ENCODE data around the gene ACTL8. TPM values are rescaled to one million over a fixed set of nuclear protein-coding genes. Genes with fewer than 3 reads are reported as not detected.

ACTL8 gene
- total and polyA plus RNA-seq, 2 donors (not counting 1 experiment from before 2014, with no cell fraction given): 0.15 TPM; not detected in 1

DNA sequence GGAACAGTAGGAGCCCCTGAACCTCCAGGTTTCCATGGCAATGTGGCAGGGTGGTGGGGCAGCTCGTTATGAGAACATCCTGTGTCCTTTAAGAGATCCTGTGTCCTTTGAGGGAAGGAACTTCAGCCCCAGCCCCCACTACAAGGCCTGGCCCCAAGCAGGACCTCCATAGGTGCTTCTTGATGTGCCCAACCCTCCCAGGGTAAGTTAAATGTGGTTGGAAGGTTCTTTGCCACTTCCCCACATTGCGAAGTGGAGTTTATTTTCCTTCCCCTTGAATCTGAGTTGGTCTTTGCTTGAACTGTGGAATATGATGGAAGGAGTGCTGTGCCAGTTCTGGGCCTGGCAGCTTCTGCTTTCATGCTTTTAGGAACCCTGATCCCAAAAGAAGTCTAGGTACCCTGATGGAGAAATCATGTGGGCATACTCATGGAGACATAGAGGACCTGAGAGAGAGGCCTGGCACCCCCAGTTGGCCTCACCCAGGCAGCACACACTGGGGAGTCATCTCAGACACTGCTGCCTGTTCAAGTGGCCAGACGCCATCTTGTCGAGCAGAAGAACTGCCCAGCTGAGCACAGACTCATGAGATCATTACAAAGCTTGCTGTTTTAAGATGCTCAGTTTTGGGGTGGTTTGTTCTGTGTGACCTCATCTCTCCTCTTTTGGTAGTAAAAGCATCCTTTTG is 44.1 kb upstream of the ACTL8 start:
- no peaks in the 10 kb centered on the region for H3K27me3 ChIP-seq (ENCODE audit: control insufficient read depth, insufficient read depth, low read length)
- H3K36me3 ChIP-seq (ENCODE audit: control insufficient read depth, insufficient read depth, low read length): no peaks in the 10 kb centered on the region
- no peaks in the 10 kb centered on the region for H3K9me3 ChIP-seq (ENCODE audit: control insufficient read depth, insufficient read depth, low read depth, low read length)
- TF ChIP-seq, protein P1, sequence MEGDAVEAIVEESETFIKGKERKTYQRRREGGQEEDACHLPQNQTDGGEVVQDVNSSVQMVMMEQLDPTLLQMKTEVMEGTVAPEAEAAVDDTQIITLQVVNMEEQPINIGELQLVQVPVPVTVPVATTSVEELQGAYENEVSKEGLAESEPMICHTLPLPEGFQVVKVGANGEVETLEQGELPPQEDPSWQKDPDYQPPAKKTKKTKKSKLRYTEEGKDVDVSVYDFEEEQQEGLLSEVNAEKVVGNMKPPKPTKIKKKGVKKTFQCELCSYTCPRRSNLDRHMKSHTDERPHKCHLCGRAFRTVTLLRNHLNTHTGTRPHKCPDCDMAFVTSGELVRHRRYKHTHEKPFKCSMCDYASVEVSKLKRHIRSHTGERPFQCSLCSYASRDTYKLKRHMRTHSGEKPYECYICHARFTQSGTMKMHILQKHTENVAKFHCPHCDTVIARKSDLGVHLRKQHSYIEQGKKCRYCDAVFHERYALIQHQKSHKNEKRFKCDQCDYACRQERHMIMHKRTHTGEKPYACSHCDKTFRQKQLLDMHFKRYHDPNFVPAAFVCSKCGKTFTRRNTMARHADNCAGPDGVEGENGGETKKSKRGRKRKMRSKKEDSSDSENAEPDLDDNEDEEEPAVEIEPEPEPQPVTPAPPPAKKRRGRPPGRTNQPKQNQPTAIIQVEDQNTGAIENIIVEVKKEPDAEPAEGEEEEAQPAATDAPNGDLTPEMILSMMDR (conservative IDR thresholded peaks at IDR 0.05 in 1 of 2, IDR thresholded peaks at IDR 0.05 in 1 of 2; ENCODE audit: low read depth in 1 of 2, low read length in 2 of 2): no peak
- TF ChIP-seq EZH2 (IDR thresholded peaks at IDR 0.05; ENCODE audit: low read length, missing control alignments): no peak
- no peak overlapping the region for H2AFZ ChIP-seq (ENCODE audit: low read length)
- H4K20me1 ChIP-seq (ENCODE audit: control insufficient read depth, extremely low read depth, insufficient read depth, low read length): no peaks in the 10 kb centered on the region
- no peak overlapping the region for H3K27ac ChIP-seq (ENCODE audit: insufficient read depth, low read length)
- no peak for DNase-seq (ENCODE audit: low read depth in 2 of 2)
- no peak overlapping the region for H3K4me3 ChIP-seq (replicated peaks in 1 of 4; ENCODE audit: control extremely low read depth in 1 of 4, insufficient read depth in 1 of 4, low read depth in 3 of 4, low read length in 4 of 4)
- no peaks in the 10 kb centered on the region for H3K4me1 ChIP-seq (ENCODE audit: control insufficient read depth, extremely low read depth, insufficient read depth, low read length)
- H3K9ac ChIP-seq (ENCODE audit: insufficient read depth, low read length): no peak overlapping the region
- H3K4me2 ChIP-seq (ENCODE audit: extremely low read depth, insufficient read depth, low read length): no peak overlapping the region
- no peaks in the 10 kb centered on the region for H3K79me2 ChIP-seq (ENCODE audit: control insufficient read depth, insufficient read depth, low read length)

DNA sequence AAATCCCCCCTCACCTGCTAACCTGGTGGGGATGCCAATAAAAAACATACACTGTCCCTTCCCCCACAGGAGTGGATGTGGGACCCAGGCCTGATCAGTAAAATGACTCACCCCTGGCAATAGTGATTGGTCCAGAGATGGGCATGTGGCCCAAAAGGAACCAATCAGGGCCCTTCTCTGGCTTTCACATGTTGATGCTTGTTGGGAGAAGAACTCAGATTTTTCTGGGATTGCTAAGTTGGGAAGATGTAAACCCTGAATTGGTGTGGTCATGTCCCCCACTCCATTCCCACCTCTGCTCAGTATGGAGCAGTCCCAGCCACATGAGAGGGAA is 43.6 kb upstream of the ACTL8 start:
- Histone ChIP-seq H3K4me2 (ENCODE audit: extremely low read depth, insufficient read depth, low read length) (no peak overlapping the region), H3K36me3 (ENCODE audit: control insufficient read depth, insufficient read depth, low read length) (no peaks in the 10 kb centered on the region), H2AFZ (ENCODE audit: low read length) (no peak overlapping the region), H3K79me2 (ENCODE audit: control insufficient read depth, insufficient read depth, low read length) (no peaks in the 10 kb centered on the region), H3K9ac (ENCODE audit: insufficient read depth, low read length) (no peak overlapping the region), H3K4me3 (replicated peaks in 1 of 4; ENCODE audit: control extremely low read depth in 1 of 4, insufficient read depth in 1 of 4, low read depth in 3 of 4, low read length in 4 of 4) (no peak overlapping the region), H3K9me3 (ENCODE audit: control insufficient read depth, insufficient read depth, low read depth, low read length) (no peaks in the 10 kb centered on the region), H3K27me3 (ENCODE audit: control insufficient read depth, insufficient read depth, low read length) (no peaks in the 10 kb centered on the region), H3K4me1 (ENCODE audit: control insufficient read depth, extremely low read depth, insufficient read depth, low read length) (no peaks in the 10 kb centered on the region), H3K27ac (ENCODE audit: insufficient read depth, low read length) (no peak overlapping the region), H4K20me1 (ENCODE audit: control insufficient read depth, extremely low read depth, insufficient read depth, low read length) (no peaks in the 10 kb centered on the region)
- DNase-seq (ENCODE audit: low read depth in 2 of 2): no peak
- TF ChIP-seq, protein P1 (conservative IDR thresholded peaks at IDR 0.05 in 1 of 2, IDR thresholded peaks at IDR 0.05 in 1 of 2; ENCODE audit: low read depth in 1 of 2, low read length in 2 of 2): no peak
- TF ChIP-seq EZH2 (IDR thresholded peaks at IDR 0.05; ENCODE audit: low read length, missing control alignments): no peak

DNA sequence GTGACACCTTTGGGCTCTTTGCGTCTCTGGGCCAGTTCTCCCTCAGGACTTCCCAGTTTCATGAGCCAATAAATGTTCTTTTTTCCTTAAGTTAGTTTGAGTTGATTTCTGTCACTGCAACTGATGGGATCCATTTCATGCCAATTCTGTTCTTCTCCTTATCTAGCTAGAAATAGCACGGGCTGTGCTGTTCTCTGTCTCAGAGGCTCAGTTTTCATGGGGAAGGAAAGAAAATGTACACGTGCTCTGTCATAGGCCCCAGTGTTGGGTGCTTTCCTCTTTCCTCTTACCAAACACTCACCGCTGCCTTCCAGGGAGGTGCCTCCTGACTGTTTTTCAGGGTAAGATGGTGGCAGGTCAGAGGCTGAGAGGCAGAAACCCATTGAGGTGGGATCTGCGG is 43.2 kb upstream of the ACTL8 start:
- Histone ChIP-seq H3K27ac (ENCODE audit: insufficient read depth, low read length) (no peak overlapping the region), H4K20me1 (ENCODE audit: control insufficient read depth, extremely low read depth, insufficient read depth, low read length) (no peaks in the 10 kb centered on the region), H3K4me2 (ENCODE audit: extremely low read depth, insufficient read depth, low read length) (no peak overlapping the region), H3K9ac (ENCODE audit: insufficient read depth, low read length) (no peak overlapping the region), H3K27me3 (ENCODE audit: control insufficient read depth, insufficient read depth, low read length) (no peaks in the 10 kb centered on the region), H3K9me3 (ENCODE audit: control insufficient read depth, insufficient read depth, low read depth, low read length) (no peaks in the 10 kb centered on the region), H3K4me3 (replicated peaks in 1 of 4; ENCODE audit: control extremely low read depth in 1 of 4, insufficient read depth in 1 of 4, low read depth in 3 of 4, low read length in 4 of 4) (no peak overlapping the region), H3K79me2 (ENCODE audit: control insufficient read depth, insufficient read depth, low read length) (no peaks in the 10 kb centered on the region), H3K4me1 (ENCODE audit: control insufficient read depth, extremely low read depth, insufficient read depth, low read length) (no peaks in the 10 kb centered on the region), H3K36me3 (ENCODE audit: control insufficient read depth, insufficient read depth, low read length) (no peaks in the 10 kb centered on the region), H2AFZ (ENCODE audit: low read length) (no peak overlapping the region)
- no peak for DNase-seq (ENCODE audit: low read depth in 2 of 2)
- TF ChIP-seq EZH2 (IDR thresholded peaks at IDR 0.05; ENCODE audit: low read length, missing control alignments): no peak
